Tibial nerve (tissue), 4 donors: ENCODE measurements around the gene ESRRG.

Source experiments
- CTCF ChIP-seq, 5 experiments: fragments of 200-600 bp in 3 of 5; fragments of 450-650 bp in 2 of 5; sonication (generic) in 3 of 5; IDR thresholded peaks; one replicate each; pipeline ENCODE4 v1.5.1; 2016 to 2019; ENCODE audit warnings: antibody characterized with exemption in 5 of 5, mild to moderate bottlenecking in 3 of 5, moderate library complexity in 2 of 5
- EP300 ChIP-seq, 2 donors: sonication (generic); formaldehyde crosslinking; IDR thresholded peaks; one replicate each; pipeline ENCODE4 v1.6.1; 2017; ENCODE audit warnings: antibody characterized with exemption in 2 of 2, mild to moderate bottlenecking in 1 of 2
- POLR2A ChIP-seq, 2 donors: fragments of 450-650 bp; IDR thresholded peaks; one replicate each; pipeline ENCODE4 v1.6.1; 2017; ENCODE audit warnings: antibody characterized with exemption in 2 of 2, mild to moderate bottlenecking in 2 of 2, moderate library complexity in 2 of 2

- TF ChIP-seq EP300 (IDR thresholded peaks at IDR 0.05) = no peak
- no peak for TF ChIP-seq CTCF (IDR thresholded peaks at IDR 0.05)
- no peak for TF ChIP-seq POLR2A (IDR thresholded peaks at IDR 0.05)
Observed at GRCh38 chr1:216662681-216663080, 60.5 kb downstream of the ESRRG start.
